ENCODE measurements around the gene PNRC2. TPM values are rescaled to one million over a fixed set of nuclear protein-coding genes. Genes with fewer than 3 reads are reported as not detected.
A peak's percentile ranks its signal among the peaks of the same experiment; 100 is the strongest.

PNRC2 gene
- total and polyA plus RNA-seq, 2 of the 13 experiments (the other 11 are each of a cell fraction or from before 2014, with no cell fraction given) = 74.9 to 97.5 TPM

GRCh38 chr1:23959461-23960290 is at the start of gene PNRC2 (continued):
- TF ChIP-seq SOX6 (IDR thresholded peaks at IDR 0.05) (no peak), SOX6 (CRISPR knock-in tag; IDR thresholded peaks at IDR 0.05) (0 out of 2 replicates have a peak, but pooled peaks have one; percentile 38), ZNF275 (CRISPR knock-in tag; IDR thresholded peaks at IDR 0.05; ENCODE audit: borderline replicate concordance) (0 out of 2 replicates have a peak, but pooled peaks have one; percentile 33), ZNF142 (CRISPR knock-in tag; IDR thresholded peaks at IDR 0.05) (peak; percentile 88), NR3C1 (CRISPR knock-in tag; IDR thresholded peaks at IDR 0.05) (no peak), WIZ (CRISPR knock-in tag; IDR thresholded peaks at IDR 0.05) (no peak), ZNF512 (CRISPR knock-in tag; IDR thresholded peaks at IDR 0.05) (no peak), SP5 (CRISPR knock-in tag; IDR thresholded peaks at IDR 0.05; ENCODE audit: borderline replicate concordance, low read depth) (peak; percentile 56; the same call in 1 of the 2 replicates), RARA (CRISPR knock-in tag; IDR thresholded peaks at IDR 0.05) (0 out of 2 replicates have a peak, but pooled peaks have one; percentile 26), TEAD3 (CRISPR knock-in tag; optimal IDR thresholded peaks at IDR 0.05; ENCODE audit: borderline replicate concordance) (peak; percentile 23), HMG20A (CRISPR knock-in tag; IDR thresholded peaks at IDR 0.05; ENCODE audit: borderline replicate concordance) (no peak), ZNF83 (CRISPR knock-in tag; IDR thresholded peaks at IDR 0.05; ENCODE audit: borderline replicate concordance) (no peak; the same call in 1 of the 2 replicates), ZNF597 (CRISPR knock-in tag; IDR thresholded peaks at IDR 0.05) (no peak), ZNF784 (CRISPR knock-in tag; IDR thresholded peaks at IDR 0.05; ENCODE audit: borderline replicate concordance) (no peak; the same call in 1 of the 2 replicates), PHF20 (CRISPR knock-in tag; IDR thresholded peaks at IDR 0.05) (peak; percentile 40; the same call in 1 of the 2 replicates), CERS6 (CRISPR knock-in tag; IDR thresholded peaks at IDR 0.05) (no peak)
